DOHH2 (cell line): ENCODE data around the gene ABCB6.

Experiments used
- H3F3A ChIP-seq: fragments of 200-600 bp; sonication (generic), shearing (Covaris generic); 2 replicates; pipeline ENCODE4 v1.6.0; 2016; ENCODE audit warnings: antibody characterized with exemption, mild to moderate bottlenecking; ENCODE audit not compliant: control insufficient read depth, insufficient read depth
- H3K27ac ChIP-seq: fragments of 200-600 bp; sonication (generic); 2 replicates; pipeline ENCODE4 v1.5.1; 2014; ENCODE audit warnings: low read depth, mild to moderate bottlenecking, low read length, moderate library complexity
- H3K27me3 ChIP-seq: fragments of 200-600 bp; sonication (generic); 2 replicates; pipeline ENCODE4 v1.6.1; 2014; ENCODE audit warnings: mild to moderate bottlenecking, low read length, mixed read lengths; ENCODE audit not compliant: control insufficient read depth
- H3K36me3 ChIP-seq: fragments of 200-600 bp; sonication (generic); 2 replicates; pipeline ENCODE4 v1.6.1; 2014; ENCODE audit warnings: mild to moderate bottlenecking, low read length, moderate library complexity, mixed read lengths; ENCODE audit not compliant: control insufficient read depth
- H3K4me1 ChIP-seq: fragments of 200-600 bp; sonication (generic); 2 replicates; pipeline ENCODE4 v1.6.1; 2014; ENCODE audit warnings: mild to moderate bottlenecking, low read length, mixed read lengths; ENCODE audit not compliant: control insufficient read depth
- H3K4me2 ChIP-seq: fragments of 200-600 bp; sonication (generic); 2 replicates; pipeline ENCODE4 v1.6.0; 2014; ENCODE audit warnings: mild to moderate bottlenecking, low read length, moderate library complexity
- H3K4me3 ChIP-seq: fragments of 200-600 bp; sonication (generic); 2 replicates; pipeline ENCODE4 v1.5.1; 2014; ENCODE audit warnings: mild to moderate bottlenecking, low read length, mixed read lengths
- H3K79me2 ChIP-seq: fragments of 200-600 bp; sonication (generic); 2 replicates; pipeline ENCODE4 v1.6.1; 2014; ENCODE audit warnings: mild to moderate bottlenecking, low read length, mixed read lengths; ENCODE audit not compliant: control insufficient read depth
- H3K9me2 ChIP-seq: fragments of 200-600 bp; sonication (generic); replicated peaks from 2 replicates; pipeline ENCODE4 v1.6.1; 2014; ENCODE audit warnings: mild to moderate bottlenecking, low read length, mixed read lengths; ENCODE audit not compliant: control insufficient read depth
- H3K9me3 ChIP-seq: fragments of 200-600 bp; sonication (generic); 2 replicates; pipeline ENCODE4 v1.6.1; 2014; ENCODE audit warnings: antibody characterized with exemption, low read length, mixed read lengths; ENCODE audit not compliant: control insufficient read depth, insufficient read depth
- H4K20me1 ChIP-seq: fragments of 200-600 bp; sonication (generic); 2 replicates; pipeline ENCODE4 v1.6.0; 2014; ENCODE audit warnings: low read depth, mild to moderate bottlenecking, antibody characterized with exemption, low read length, moderate library complexity; ENCODE audit not compliant: control insufficient read depth, insufficient read depth
- CTCF ChIP-seq: fragments of 200-600 bp; sonication (generic); IDR thresholded peaks from one replicate; pipeline ENCODE4 v1.5.1; 2014; ENCODE audit warnings: antibody characterized with exemption, mild to moderate bottlenecking, low read depth, low read length; ENCODE audit not compliant: poor library complexity, severe bottlenecking
- EZH2phosphoT487 ChIP-seq: fragments of 200-600 bp; sonication (generic); IDR thresholded peaks from 2 replicates; pipeline ENCODE4 v1.6.1; 2017; ENCODE audit warnings: borderline replicate concordance, mild to moderate bottlenecking, antibody characterized with exemption, low read length, moderate library complexity, mixed read lengths

Gene ABCB6

GRCh38 chr2:219221957-219222518, 3.3 kb upstream of the ABCB6 start:
- no peaks in the 10 kb centered on the region for H3K9me2 ChIP-seq
- no peaks in the 10 kb centered on the region for H4K20me1 ChIP-seq
- H3K27me3 ChIP-seq, result no peaks in the 10 kb centered on the region
- H3K79me2 ChIP-seq, result peaks cover 12% of the 10 kb centered on the region
- no peak overlapping the region for H3K4me2 ChIP-seq
- peaks cover 68% of the 10 kb centered on the region for H3K36me3 ChIP-seq
- no peak overlapping the region for H3K27ac ChIP-seq
- peaks cover 21% of the 10 kb centered on the region for H3K4me1 ChIP-seq
- no peak for TF ChIP-seq CTCF
- TF ChIP-seq EZH2phosphoT487, result no peak
- H3K4me3 ChIP-seq, result no peak overlapping the region
- H3K9me3 ChIP-seq, result no peaks in the 10 kb centered on the region
- no peaks in the 10 kb centered on the region for H3F3A ChIP-seq

- Histone ChIP-seq H3F3A (no peaks in the 10 kb centered on the region), H3K4me2 (no peak overlapping the region), H3K9me2 (no peaks in the 10 kb centered on the region), H3K9me3 (no peaks in the 10 kb centered on the region), H3K4me1 (peaks cover 21% of the 10 kb centered on the region), H3K36me3 (peaks cover 72% of the 10 kb centered on the region), H3K27me3 (no peaks in the 10 kb centered on the region), H3K4me3 (no peak overlapping the region), H3K27ac (no peak overlapping the region), H3K79me2 (peaks cover 18% of the 10 kb centered on the region), H4K20me1 (no peaks in the 10 kb centered on the region)
- no peak for TF ChIP-seq EZH2phosphoT487
- no peak for TF ChIP-seq CTCF
These were observed 2.1 kb upstream of the ABCB6 start for GRCh38 chr2:219220652-219221402.

- Histone ChIP-seq H3K36me3 (peaks cover 66% of the 10 kb centered on the region), H3K4me3 (no peak overlapping the region), H3K4me1 (peaks cover 21% of the 10 kb centered on the region)
These were observed 1.2 kb upstream of the ABCB6 start for GRCh38 chr2:219219784-219220532.

More at GRCh38 chr2:219219784-219220532, 1.2 kb upstream of the ABCB6 start:
- Histone ChIP-seq H3K27me3 (no peaks in the 10 kb centered on the region), H3F3A (no peaks in the 10 kb centered on the region), H3K79me2 (peaks cover 18% of the 10 kb centered on the region), H3K4me2 (no peak overlapping the region), H3K27ac (no peak overlapping the region), H4K20me1 (no peaks in the 10 kb centered on the region), H3K9me3 (no peaks in the 10 kb centered on the region), H3K9me2 (no peaks in the 10 kb centered on the region)
- TF ChIP-seq EZH2phosphoT487, result no peak
- no peak for TF ChIP-seq CTCF
